Pericardium fibroblast (primary cell): Measurements from ENCODE around the gene PPP1R3C. TPM values are rescaled to one million over a fixed set of nuclear protein-coding genes. Genes with fewer than 3 reads are reported as not detected.

ENCODE experiments used
- total RNA-seq: library from RNA; depleted of rRNA; stranded (reverse); fragments of >200 nt; gene quantifications from 2 replicates; pipeline ENCODE4 v1.2.3, GENCODE V29; 2015

The PPP1R3C gene
- 20.6 and 30.6 TPM in 2 replicates for total RNA-seq

GRCh38 chr10:91632671-91633550 is at the start of gene PPP1R3C:
Gene PPP1R3C (minus strand): TSS chr10:91633071. CDS start chr10:91632969, 102 bp downstream.

Other genes starting within 250 kb of the PPP1R3C start
- gene HECTD2, start 222.7 kb downstream of the PPP1R3C start, total RNA-seq: 5.4 and 7.1 TPM in 2 replicates
- gene TNKS2, start 165.4 kb upstream of the PPP1R3C start, total RNA-seq: 25.2 and 25.6 TPM in 2 replicates